A204.1 (cell line): ENCODE results near the gene BAK1.
"Not testable (repeated sequence)": the region's sequence is repeated elsewhere in the genome, so short reads cannot be mapped to it uniquely, and the experiment has no call there.

Experiments
- FAIRE-seq: peaks from 2 replicates; lab custom pipeline; 2012; peaks lifted over from hg19 to GRCh38; lab: Jason Lieb, UNC

BAK1 gene

DNA sequence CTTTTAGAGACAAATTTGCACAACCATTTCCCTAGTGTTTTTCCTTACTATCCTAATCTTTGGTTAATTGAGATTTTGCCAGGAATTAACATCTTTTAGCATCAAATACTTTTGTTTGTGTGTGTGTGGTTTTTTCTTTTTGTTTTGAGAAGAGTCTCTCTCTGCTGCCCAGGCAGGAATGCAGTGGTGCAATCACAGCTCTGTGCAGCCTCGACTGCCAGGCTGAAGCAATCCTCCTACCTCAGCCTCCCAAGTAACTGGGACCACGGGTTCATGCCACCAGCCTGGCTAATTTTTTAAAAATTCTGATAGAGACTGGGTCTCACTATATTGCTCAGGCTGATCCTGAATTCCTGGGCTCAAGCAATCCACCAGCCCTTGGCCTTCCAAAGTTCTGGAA lies 28.5 kb downstream of the BAK1 start:
- no peak for FAIRE-seq

GRCh38 chr6:33549896-33550295 lies 30.2 kb downstream of the BAK1 start:
- FAIRE-seq, result no peak

DNA sequence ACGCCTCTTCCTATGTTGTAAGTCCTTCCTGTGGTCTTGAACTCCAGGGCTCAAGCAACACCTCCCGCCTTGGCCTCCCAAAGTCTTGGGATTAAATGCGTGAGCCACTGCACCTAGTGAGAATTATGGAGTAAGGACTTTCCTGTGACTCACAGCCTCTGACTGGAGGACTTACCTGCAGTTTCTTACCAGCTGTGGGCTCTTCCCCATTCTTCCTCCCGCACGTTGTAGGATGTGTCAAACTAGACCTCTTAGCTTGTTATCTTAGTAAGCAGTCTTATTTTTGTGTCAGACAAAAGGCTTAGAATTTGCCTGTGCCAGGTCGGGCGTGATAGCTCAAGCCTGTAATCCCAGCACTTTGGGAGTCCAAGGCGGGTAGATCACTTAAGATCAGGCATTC lies 30.9 kb downstream of the BAK1 start:
- FAIRE-seq, result no peak

DNA sequence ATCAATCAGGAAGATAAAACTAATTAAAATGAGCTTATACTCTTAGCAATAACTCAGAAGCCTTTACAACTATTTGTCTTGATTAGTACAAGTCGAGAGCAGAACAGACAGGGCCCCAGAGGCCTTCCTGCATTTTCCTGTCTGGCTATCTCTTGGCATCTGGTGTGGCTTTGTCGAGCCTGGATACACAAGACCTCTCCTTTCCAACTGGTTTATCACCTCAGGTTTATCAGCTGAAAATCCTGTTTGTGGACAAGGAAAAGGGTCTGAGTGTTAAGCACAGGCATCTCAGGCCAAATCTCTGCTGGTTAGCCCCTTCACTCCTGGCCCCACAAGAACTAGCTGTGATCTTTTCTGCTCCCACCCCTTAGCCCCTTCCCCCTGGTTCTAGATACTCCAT lies 32.6 kb downstream of the BAK1 start:
- no peak for FAIRE-seq

DNA sequence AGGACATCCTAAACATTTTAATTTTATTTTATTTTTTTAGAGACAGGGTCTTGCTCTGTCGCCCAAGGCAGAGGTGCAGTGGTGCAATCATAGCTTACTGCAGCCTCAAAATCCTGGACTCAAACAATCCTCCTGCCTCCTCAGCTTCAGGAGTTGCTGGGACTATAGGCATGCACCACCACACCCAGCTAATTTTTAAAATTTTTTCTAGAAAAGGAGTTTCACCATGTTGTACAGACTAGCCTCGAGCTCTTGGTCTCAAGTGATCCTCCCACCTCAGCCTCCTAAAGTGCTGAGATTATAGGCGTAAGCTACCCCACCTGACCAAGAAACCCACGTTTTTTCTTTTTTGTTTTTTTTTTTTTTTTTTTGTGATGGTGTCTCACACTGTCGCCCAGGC lies 33.3 kb downstream of the BAK1 start:
- no peak for FAIRE-seq

DNA sequence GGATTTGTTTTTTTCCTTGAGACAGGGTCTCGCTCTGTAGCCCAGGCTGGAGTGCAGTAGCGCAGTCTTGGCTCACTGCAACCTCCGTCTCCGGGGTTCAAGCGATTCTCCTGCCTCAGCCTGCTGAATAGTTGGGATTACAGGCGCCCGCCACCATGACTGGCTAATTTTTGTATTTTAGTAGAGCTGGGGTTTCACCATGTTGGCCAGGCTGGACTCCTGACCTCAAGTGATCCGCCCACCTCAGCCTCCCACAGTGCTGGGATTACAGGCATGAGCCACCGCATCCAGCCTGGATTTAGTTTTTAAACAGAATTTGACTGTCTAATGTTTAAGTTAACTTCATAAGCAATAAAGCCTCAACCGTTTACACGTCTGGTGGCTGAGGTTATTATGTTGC lies 34.8 kb downstream of the BAK1 start:
- FAIRE-seq, result not testable (repeated sequence)

DNA sequence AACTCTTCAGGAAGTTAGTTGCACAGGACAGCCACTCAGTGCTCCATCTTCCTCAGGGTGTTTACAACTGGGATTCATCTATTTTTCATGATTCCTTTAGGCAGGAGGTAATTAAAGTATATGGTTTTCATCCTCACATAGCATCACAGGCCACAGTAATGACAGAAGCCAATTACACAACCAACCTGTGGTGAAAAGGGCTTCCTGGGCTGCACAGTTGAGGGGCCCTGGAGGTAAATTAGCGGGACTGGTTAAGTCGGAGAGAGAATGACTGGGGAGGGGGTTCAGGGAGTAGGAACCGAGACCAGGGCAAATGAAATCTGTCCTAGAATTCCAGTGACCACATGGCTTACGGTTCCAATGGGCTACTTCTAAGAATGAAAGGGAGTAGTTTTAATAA lies 37.0 kb downstream of the BAK1 start:
- FAIRE-seq, result no peak

DNA sequence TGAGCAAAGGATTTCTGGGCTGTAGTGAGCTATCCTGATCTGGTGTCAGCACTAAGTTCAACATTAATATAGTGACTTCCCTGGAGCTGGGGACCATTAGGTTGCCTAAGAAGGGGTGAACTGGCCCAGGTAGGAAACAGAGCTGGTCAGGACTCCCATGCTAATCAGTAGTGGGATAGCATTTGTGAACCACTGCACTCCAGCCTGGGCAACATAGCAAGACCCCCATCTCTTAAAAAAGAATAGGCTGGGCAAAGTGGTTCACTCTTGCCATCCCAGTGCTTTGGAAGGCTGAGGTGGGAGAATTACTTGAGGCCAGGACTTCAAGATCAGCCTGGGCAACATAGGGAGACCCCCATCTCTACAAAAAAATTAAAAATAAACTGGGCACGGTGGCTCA lies 39.3 kb downstream of the BAK1 start:
- no peak for FAIRE-seq

DNA sequence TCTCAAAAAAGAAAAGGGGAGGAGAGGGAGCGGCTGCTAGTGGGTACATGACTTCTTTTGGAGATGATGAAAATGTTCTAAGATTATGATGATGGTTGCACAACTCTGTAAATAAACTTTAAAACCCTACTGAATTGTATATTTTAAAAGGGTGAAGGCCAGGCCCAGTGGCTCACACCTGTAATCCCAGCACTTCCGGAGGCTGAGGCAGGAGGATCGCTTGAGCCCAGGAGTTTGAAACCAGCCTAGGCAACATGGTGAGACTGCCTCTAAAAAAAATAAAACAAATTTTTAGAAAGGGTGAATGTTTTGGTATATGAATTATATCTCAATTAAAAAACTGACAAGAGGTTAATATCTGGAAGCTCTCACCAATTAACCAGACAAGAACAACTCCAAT lies 45.4 kb downstream of the BAK1 start:
- no peak for FAIRE-seq

DNA sequence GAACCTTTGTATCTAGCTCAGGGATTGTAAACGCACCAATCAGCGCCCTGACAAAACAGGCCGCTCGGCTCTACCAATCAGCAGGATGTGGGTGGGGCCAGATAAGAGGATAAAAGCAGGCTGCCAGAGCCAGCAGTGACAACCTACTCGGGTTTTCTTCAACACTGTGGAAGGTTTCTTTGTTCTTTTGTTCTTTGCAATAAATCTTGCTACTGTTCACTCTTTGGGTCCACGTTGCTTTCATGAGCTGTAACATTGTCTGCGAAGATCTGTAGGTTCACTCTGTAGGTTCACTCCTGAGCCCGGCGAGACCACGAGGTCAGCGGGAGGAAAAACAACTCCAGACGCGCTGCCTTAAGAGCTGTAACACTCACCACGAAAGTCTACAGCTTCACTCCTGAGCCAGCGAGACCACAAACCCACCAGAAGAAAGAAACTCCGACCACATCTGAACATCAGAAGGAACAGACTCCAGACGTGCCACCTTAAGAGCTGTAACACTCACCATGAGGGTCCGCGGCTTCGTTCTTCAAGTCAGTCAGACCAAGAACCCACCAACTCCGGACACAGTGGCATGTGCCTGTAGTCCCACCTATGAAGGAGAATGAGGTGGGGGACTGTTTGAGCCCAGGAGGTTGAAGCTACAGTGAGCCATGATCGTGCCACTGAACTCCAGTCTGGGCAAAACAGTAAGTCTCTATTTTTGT lies 46.8 kb downstream of the BAK1 start:
- not testable (repeated sequence) for FAIRE-seq

DNA sequence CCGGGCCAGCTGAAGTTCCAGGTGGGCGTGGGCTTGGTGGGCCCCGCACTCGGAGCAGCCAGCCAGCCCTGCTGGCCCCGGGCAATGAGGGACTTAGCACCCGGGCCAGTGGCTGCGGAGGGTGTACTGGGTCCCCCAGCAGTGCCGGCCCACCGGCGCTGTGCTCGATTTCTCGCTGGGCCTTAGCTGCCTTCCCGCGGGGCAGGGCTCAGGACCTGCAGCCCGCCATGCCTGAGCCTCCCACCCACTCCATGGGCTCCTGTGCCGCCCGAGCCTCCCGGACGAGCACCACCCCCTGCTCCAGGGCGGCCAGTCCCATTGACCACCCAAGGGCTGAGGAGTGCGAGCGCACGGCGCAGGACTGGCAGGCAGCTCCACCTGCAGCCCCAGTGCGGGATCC lies 47.6 kb downstream of the BAK1 start:
- not testable (repeated sequence) for FAIRE-seq

DNA sequence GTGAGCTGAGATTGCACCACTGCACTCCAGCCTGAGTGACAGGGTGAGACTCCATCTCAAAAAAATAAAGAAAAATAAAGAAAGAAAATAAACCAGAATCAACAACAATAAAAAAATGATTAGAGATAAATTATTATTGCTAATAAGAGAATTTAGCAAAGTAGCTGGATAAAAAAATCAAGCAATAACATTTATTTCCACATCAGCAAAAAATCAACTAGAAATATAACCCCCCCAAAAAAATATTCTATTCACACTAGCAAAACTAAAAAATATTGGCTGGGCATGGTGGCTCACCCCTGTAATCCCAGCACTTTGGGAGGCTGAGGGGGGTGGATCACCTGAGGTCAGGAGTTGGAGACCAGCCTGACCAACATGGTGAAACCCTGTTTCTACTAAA lies 49.5 kb downstream of the BAK1 start:
- FAIRE-seq, result not testable (repeated sequence)
